HepG2 (cell line): Measurements from ENCODE around the gene PTCD2. TPM values are rescaled to one million over a fixed set of nuclear protein-coding genes. Genes with fewer than 3 reads are reported as not detected.

Experiments used
- DMAP1 ChIP-seq: IDR thresholded peaks from 2 replicates; pipeline ENCODE4 v1.6.1; 2016
- ETV5 ChIP-seq: IDR thresholded peaks from 2 replicates; pipeline ENCODE4 v1.6.1; 2018; ENCODE audit warnings: missing biosample characterization, missing genetic modification reagents, inconsistent platforms, borderline replicate concordance
- ZNF703 ChIP-seq: sonication (generic); formaldehyde crosslinking; IDR thresholded peaks from 2 replicates; pipeline ENCODE4 v1.5.1; 2020; ENCODE audit warnings: missing genetic modification reagents, mild to moderate bottlenecking, moderate library complexity, borderline replicate concordance
- polyA plus RNA-seq, 8 experiments: library from polyadenylated mRNA; depleted of rRNA in 3 of 8; stranded (reverse) in 7 of 8; unstranded in 1 of 8; fragments of >200 nt; fragmentation: Illumina TruSeq in 4 of 8; extraction: Trizol in 4 of 8; gene quantifications; 2 replicates each; pipeline versions ENCODE4 v1.2.1 to v1.2.3, GENCODE V29; 2011 to 2016; ENCODE audit warnings: low read depth in 4 of 8, missing spikeins in 1 of 8, mixed read lengths in 1 of 8; ENCODE audit not compliant: insufficient read depth in 1 of 8
- total RNA-seq, 5 experiments: library from RNA; depleted of rRNA; stranded (reverse); fragments of >200 nt; fragmentation: Illumina TruSeq; extraction: Trizol; gene quantifications; 2 replicates each; pipeline ENCODE4 v1.2.3, GENCODE V29; 2016; ENCODE audit warnings: low read depth in 1 of 5
- TF ChIP-seq, protein P1 (sequence below): sonication (generic); formaldehyde crosslinking; IDR thresholded peaks from 2 replicates; pipeline ENCODE4 v1.5.0; 2020; ENCODE audit warnings: mild to moderate bottlenecking, missing genetic modification reagents, borderline replicate concordance

PTCD2 gene
- total and polyA plus RNA-seq, 2 of the 13 experiments (the other 11 are each of a cell fraction or from before 2014, with no cell fraction given): 5.3 to 6.4 TPM

DNA sequence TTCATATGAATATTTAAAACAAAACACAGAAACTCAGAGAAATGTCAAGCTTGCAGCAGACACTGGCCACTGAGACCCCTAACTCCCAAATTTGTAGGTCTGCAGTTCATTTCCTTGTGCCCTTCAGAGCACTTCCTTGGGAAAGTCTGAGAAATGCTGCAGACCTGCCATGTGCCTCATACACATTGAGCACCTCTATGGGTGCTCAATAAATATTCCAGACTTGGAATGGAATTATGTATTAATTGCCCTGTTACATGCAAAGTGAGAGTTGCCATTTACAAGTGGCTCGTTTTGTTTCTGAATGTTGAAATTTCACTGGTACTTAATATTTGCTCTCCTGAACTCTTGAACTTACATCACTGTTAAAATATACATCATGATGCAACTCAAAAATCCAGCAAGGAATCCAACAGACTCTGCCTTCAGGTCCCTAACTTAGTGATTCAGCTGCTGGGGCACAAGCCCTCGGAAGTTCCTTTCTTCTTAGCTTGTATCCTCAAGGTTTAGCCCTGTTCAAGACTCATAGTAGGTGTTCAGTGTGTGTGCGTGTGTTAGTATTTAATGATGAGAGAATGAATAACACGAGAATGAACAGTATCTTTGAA lies 90.6 kb downstream of the PTCD2 start (continued):
- TF ChIP-seq, protein P1, sequence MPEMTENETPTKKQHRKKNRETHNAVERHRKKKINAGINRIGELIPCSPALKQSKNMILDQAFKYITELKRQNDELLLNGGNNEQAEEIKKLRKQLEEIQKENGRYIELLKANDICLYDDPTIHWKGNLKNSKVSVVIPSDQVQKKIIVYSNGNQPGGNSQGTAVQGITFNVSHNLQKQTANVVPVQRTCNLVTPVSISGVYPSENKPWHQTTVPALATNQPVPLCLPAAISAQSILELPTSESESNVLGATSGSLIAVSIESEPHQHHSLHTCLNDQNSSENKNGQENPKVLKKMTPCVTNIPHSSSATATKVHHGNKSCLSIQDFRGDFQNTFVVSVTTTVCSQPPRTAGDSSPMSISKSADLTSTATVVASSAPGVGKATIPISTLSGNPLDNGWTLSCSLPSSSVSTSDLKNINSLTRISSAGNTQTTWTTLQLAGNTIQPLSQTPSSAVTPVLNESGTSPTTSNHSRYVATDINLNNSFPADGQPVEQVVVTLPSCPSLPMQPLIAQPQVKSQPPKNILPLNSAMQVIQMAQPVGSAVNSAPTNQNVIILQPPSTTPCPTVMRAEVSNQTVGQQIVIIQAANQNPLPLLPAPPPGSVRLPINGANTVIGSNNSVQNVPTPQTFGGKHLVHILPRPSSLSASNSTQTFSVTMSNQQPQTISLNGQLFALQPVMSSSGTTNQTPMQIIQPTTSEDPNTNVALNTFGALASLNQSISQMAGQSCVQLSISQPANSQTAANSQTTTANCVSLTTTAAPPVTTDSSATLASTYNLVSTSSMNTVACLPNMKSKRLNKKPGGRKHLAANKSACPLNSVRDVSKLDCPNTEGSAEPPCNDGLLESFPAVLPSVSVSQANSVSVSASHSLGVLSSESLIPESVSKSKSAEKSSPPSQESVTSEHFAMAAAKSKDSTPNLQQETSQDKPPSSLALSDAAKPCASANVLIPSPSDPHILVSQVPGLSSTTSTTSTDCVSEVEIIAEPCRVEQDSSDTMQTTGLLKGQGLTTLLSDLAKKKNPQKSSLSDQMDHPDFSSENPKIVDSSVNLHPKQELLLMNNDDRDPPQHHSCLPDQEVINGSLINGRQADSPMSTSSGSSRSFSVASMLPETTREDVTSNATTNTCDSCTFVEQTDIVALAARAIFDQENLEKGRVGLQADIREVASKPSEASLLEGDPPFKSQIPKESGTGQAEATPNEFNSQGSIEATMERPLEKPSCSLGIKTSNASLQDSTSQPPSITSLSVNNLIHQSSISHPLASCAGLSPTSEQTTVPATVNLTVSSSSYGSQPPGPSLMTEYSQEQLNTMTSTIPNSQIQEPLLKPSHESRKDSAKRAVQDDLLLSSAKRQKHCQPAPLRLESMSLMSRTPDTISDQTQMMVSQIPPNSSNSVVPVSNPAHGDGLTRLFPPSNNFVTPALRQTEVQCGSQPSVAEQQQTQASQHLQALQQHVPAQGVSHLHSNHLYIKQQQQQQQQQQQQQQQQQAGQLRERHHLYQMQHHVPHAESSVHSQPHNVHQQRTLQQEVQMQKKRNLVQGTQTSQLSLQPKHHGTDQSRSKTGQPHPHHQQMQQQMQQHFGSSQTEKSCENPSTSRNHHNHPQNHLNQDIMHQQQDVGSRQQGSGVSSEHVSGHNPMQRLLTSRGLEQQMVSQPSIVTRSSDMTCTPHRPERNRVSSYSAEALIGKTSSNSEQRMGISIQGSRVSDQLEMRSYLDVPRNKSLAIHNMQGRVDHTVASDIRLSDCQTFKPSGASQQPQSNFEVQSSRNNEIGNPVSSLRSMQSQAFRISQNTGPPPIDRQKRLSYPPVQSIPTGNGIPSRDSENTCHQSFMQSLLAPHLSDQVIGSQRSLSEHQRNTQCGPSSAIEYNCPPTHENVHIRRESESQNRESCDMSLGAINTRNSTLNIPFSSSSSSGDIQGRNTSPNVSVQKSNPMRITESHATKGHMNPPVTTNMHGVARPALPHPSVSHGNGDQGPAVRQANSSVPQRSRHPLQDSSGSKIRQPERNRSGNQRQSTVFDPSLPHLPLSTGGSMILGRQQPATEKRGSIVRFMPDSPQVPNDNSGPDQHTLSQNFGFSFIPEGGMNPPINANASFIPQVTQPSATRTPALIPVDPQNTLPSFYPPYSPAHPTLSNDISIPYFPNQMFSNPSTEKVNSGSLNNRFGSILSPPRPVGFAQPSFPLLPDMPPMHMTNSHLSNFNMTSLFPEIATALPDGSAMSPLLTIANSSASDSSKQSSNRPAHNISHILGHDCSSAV (CRISPR knock-in tag): no peak
- no peak for TF ChIP-seq DMAP1
- TF ChIP-seq ZNF703 (CRISPR knock-in tag): no peak
- TF ChIP-seq ETV5 (CRISPR knock-in tag): no peak
